HG03520 (cell line): Measurements from ENCODE around the gene GFPT2.

Experiments used
- ATAC-seq: cut with Tn5 transposase; IDR thresholded peaks from one replicate; pipeline ENCODE4 v1.9.1; 2021; ENCODE audit warnings: mild to moderate bottlenecking, moderate library complexity; ENCODE audit not compliant: unreplicated experiment

Gene GFPT2

DNA sequence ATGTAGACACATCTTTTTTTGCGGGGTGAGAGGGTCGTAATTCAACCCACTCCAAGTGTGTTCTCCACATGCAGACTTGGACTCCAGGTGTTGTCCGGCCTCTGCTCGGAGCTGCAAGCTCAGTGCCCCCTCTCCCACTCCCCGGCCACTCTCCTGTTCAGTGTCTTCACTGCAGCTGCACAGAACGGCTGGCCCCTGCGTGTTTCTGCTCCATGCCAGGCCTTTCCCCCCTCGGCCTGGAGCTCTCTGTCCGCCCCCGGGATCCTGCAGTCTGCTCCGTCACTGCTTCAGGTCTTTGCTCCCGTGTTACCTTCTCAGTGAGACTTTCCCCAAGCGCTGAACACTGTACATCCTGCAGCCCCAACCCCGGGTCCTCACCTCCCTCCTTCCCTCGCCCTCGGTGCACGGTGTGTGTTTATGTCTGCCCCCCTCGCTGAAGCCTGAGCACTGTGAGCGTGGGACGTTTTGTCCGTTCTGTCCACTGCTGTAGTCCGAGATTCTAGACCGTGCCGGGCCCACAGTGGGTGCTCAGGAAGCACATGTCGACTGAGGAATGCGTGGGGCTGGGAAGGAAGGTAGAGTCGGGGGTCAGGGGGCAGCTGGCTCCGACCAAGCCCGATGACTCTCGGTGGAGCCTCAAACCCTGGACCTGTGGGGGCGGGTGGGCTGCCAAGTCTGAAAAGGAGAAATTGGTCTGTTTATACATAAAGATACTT is 26.4 kb upstream of the GFPT2 start:
- ATAC-seq: no peak

DNA sequence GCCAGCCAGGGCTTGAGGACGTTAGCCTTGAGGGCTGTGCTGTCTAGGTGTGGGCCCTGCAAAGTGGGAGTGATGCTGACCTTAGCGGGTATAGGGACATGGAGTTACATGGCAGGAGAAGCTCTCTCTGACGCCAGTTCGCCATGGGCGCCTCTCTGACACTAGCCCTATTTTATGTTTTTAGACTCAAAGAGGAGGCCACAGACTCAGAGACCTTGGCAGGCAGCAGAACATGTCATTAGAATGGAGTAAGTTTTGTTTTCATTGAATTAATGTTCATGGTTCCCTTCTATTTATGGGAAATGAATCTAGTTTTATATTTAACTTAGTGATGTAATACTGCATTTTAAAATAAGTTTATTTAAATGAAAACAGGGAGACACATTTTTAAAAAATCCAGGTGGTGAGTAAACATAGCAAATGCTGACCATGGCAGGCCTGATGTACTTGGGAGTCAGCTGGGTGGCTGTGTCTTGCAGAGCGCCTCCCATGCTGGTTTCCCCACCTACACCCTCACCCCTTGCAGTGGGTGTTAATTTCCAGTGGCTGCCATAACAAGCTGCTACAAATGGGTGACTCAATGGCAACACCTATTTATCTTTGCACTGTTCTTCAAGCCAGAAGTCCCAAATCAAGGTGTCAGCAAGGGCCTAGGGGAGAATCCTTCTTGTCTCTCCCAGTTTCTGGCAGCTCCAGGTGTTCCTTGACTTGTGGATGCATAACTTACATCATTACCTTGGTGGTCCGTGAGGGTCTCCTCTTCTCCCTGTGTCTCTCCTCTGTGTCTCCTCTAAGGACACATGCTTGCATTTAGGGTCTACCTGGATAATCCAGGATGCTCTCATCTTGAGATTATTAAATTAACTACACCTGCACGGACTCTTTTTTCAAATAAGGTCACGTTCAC is 25.6 kb upstream of the GFPT2 start:
- no peak for ATAC-seq

DNA sequence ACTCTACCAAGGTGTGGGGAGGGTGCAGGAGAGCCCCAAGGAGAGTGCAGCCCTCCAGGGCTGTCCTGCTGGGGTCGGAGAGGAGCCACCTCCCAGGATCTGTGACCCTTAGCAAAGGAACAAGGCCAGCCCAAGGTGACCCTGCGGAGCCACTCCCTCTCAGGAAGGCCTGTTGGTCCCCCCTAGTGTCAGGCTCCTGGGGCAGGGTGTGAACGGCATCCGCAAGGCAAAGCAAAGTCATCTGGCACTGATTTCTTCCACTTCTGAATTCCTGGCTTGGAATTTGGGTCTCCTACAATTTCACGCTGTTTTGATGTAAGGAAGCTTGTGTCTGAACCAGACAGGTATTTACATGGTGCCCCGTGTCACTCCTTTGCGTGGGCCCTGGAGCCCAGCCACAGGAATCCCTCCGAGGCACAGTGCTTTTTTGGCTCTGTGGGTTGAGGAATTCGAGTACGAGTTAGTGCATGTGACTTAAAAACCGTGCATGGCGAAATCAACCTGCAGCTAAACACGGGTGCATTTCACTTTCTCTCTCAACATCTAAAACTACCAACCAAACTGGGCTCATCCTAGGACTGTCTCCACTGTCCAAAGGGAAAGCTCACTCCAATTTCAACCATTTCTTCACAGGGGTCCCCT is 24.5 kb upstream of the GFPT2 start:
- no peak for ATAC-seq

DNA sequence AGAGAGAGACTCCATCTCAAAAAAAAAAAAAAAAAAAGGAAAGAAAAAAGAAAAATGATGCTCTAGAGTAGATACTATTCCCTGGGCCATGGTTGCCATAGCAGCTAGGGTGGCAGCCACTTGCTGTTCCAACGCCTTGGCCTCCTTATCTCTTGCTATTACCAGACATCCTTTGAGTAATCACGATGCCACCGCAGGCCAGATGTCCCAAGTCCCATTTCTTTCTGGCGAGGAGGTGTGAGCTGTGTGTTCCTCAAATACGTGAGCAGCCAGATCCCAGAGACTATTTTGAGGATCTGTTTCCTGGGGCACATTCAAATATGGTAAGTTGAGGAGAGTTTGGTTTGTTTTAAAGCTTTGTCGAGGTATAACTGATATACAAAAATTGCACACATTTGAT is 23.4 kb upstream of the GFPT2 start:
- no peak for ATAC-seq

DNA sequence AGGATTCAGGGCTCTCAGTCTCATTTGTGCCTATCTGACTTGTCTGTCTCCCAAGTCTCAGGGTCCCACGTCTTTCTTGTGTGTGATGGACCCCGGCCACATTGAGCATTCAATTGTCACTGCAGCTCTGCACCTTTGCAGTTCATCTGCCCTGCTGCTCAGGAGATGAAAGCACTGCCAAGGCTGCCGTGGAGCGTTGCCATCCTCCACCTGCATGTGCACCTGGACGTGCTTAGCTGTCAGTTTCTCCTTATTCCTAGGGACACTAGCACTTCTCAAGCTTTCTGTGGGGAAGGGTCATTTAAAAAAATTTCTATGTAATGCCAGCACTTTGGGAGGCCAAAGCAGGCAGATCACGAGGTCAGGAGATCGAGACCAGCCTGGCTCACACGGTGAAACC is 22.8 kb upstream of the GFPT2 start:
- ATAC-seq: no peak

DNA sequence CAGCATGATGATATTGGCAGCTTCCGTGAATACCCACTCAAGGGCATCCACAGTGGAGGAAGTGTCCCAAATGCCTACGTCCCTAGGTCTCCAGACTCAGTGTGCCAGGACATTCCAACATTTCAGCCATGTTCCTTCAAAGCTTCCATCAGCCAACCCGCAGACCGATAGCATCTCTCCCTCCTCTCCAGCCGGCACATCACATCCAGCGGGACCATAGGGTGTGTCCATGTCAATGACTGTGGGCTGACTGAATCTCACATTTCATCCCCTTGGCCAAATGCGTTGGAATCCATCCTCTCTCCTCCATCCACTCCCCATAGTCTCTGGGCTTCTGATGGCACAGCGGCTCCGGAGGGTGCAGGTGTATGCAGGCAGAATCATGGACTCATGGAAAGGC is 22.2 kb upstream of the GFPT2 start:
- ATAC-seq: no peak

DNA sequence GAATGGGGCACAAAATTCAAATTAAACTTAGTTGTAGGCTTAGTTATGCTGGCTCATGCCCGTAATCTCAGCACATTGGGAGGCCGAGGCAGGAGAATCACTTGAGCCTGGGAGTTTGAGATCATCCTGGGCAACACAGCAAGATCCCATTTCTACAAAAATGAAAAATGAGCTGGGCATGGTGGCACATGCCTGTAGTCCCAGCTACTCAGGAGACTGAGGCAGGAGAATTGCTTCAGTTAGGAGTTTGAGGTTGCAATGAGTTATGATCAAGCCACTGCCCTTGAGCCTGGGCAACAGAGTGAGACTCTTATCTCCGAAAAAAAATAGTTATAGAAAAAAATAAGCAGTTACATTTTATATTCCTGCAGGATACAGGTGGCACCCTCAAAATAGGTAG is 20.7 kb upstream of the GFPT2 start:
- ATAC-seq: no peak

DNA sequence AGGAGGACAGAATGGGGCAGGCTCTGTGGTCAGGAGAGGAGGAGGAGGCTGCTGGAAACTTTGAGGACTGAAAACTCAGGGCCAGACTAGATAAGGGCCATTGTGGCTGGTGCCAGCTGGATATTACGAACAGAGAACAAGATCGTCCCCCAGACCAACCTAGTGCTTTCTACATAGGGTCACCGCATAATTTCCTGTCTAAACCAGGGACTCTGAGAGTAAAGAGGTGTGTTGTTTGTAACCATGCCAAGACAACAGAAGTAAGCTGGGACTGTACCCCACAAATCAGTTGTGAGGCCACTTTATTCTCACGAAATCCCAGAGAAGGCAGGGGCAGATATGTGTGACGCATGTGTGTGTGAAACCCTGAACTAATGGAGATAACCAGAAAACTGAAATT is 20.3 kb upstream of the GFPT2 start:
- ATAC-seq: no peak

DNA sequence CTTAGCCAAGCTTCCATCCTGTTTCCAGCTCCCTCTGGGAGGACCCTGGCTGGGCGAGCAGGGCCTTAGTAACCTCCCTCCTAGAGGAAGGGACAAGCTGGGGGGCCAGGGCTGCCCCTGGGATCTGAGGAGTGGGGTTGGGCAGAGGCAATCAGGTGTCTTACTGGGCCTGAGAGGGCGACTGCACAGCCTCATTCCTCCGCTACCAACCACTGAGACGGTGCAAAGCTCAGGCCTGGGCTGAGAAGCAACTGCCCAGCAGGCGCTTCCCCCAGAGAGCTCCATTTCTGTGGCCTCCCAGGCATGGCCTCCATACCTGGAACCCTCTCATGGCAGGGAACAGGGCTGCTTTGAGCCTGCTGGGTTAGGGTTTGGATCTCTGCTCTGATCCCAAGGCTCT is 18.8 kb upstream of the GFPT2 start:
- ATAC-seq: no peak

DNA sequence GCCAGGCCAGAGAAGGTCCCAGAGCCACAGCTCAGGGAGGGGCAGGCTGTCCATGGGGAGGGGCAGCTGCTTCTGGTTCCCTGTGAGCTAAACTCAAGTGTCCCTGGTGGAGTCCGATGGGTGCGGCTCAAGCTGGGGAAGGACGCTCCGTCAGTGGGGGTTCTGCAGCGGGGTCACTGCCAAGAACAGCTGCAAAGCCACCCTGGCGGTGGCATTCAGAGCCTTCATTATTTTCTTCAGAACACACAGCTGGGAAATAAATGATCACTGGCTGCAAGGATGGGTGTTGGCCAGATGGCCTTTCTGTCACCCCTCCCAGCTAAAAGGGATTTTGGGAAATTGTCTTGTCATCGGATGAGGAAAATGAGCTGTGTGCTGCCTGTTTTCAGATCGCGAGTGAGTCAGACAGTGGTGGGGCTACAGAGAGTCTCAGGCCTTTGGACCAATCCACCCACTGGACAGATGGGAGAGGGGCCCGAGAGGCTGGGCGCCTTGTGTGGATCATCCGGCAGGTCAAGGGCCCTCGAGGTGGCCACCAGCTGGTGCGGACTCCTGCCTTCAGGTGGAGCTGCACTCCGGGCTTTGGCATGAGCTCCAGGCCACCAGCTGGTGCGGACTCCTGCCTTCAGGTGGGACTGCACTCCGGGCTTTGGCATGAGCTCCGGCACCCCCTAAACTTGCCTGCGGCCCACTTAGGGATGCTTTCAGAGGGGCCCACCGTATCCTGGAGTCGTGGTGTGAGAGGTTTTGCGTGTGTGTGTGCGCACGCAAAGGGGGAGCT is 17.9 kb upstream of the GFPT2 start:
- no peak for ATAC-seq

DNA sequence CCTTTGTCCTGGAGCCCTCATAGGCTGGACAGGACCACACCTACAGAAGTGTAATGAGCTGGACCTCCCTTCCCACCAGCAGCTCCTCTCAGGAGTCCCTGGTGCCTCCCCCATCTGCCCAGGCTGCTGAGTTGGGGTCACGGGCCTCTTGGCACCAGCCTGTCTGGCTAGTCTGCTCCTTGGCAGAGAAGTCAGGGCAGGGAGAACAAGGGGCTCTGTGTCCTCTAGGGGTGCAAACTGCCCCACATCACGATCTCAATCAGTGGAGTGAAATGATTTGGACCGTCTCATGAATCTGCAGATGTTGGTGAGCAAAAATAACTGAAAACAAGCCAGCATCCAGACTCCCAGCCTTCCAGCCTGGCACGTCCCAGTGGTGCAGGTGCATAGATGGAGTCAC is 14.9 kb upstream of the GFPT2 start:
- no peak for ATAC-seq

DNA sequence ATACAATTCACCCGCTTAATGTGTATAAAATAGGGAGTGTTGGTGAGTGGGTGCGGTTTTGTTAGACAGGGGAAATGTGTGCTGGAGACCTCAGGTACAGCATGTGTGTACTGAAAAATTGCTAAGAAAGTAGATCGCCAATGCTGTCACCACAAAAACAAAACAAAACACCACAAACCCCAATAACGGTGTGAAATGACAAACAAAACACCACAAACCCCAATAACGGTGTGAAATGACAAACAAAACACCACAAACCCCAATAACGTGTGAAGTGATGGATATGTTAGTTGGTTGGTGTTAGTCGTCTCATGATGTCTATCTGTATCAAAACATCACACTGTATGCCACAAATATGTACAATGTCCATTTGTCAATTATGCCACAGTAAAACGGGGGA is 14.2 kb upstream of the GFPT2 start:
- no peak for ATAC-seq

DNA sequence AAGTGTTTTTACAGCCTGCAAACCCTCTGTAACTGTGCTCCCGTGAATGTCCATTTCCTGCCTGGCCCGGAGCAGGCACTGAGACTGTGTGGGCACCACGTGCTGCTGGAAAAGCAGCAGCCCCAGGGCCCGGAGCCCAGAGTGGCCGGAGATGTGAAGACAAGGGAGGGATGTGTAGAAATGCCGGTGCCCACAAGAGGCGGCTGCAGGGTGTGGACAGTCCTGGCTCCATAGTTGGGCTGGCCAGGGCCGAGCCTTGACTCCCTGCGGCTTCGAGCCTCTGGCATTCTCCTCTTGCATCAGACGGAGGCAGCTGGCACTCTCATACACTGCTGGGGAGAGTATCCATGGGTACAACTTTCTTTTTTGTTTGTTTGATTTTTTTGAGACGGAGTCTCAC is 13.2 kb upstream of the GFPT2 start:
- no peak for ATAC-seq

DNA sequence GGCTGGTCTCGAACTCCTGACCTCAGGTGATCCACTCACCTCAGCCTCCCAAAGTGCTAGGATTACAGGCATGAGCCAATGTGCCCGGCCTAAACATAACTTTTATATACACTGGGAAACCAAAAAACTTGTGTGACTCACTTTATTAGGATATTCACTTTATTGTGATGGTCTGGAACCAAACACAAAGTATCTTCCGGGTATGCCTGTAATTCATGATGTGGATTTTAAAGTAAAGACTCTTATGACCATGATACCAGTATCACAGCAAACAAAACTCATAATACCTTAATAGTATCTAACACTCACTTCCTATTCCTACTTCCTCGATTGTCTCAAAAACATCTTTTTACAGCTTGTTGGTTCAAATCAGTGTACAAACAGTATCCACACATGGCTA is 12.7 kb upstream of the GFPT2 start:
- ATAC-seq: no peak

DNA sequence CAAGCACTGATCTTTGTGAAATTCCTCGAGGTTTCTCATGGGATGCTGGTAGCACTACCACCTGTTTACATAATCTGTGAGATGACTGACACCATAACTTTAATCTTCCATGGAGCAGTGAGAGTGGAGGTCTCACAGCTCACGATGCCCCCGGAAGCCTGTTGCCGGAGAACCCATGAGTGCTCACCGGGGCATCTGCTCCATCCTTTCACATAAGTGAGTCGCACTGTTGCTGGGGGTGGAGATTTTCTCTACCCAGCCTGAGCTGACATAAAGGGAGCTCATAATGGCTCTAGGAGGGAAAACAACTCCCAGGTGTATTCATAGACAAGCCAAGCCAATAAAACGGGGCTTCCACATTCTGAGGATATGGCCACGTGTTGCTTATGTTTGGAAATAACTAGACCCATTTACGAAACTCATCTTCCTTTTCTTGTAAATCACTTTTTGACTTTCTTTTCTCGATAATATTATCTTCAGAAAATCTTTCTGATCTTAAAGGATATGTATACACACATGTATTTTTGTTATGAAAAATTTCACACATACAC is 11.2 kb upstream of the GFPT2 start:
- ATAC-seq: no peak

DNA sequence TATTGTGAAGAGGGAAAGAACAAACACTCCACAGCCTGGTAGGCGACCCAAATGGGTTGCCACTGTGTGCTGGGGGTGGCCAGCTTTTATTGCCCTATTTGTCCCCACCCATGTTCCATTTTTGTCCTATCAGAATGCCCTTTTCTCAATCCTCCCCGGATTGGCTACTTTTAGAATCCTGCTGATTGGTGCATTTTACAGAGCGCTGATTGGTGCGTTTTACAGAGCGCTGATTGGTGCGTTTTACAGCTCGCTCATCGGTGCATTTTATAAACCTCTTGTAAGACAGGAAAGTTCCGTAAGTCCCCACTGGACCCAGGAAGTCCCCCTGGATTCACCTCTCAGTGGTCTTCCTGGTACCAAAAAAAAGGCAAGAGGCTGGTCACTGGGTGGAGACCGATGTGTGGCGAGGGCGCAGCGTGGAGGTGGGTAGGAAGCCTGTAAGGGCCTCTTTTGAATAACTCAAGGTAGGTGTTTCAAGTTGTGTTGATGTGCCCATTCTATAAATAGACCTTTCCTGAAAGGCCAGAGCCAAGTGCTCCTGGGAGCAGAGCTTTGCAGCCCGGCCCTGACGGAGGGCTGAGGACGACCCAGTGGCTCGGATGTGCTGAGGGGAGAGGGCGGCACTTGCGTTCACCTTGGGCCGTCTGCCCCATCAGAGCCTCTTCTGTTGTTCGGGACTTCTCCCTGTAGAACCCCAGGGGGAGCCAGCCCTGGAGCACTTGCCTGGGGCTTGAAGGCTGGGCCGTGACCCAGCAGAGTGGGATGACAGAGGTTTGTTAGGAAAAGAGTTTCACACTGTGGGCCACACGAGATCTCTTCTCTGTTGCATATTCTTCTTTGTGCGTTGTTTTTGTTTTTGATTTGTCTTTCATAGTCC is 7.2 kb upstream of the GFPT2 start:
- no peak for ATAC-seq

DNA sequence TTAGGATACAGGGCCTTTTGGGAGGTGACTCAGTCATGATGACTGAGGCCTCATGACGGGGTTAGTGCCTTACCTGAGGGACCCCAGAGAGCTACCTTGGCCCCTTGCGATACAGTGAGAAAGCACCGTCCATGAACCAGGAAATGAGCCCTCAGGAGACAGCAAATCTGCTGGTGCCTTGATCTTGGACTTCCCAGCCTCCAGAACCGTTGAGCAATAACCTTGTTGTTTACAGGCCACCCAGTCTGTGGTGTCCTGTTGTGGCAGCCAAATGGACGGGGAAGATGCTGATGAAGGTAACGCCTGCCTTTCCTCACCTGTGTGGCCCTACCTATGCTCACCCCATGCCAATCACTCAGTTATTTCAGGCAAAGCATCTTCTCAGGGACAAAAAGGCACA is 5.6 kb upstream of the GFPT2 start:
- no peak for ATAC-seq

DNA sequence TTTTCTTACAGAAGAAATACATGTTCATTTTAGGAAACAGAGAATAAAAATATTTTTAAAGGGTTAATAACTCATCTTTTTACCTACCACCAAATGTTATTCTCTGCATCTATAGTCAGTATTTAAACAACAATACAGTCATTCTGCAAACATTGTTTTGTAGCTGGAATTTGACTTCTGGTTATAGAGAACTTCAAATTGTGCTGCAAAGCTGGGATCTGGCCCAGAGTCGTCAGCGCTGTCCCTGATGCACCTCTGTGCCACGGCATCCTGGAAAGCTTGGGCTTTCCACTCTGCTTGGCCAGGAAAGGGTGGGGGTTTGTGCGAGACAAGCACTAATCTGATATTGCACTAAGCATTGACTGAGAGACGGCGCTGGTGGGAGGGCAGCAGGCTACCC is 5.0 kb upstream of the GFPT2 start:
- no peak for ATAC-seq

DNA sequence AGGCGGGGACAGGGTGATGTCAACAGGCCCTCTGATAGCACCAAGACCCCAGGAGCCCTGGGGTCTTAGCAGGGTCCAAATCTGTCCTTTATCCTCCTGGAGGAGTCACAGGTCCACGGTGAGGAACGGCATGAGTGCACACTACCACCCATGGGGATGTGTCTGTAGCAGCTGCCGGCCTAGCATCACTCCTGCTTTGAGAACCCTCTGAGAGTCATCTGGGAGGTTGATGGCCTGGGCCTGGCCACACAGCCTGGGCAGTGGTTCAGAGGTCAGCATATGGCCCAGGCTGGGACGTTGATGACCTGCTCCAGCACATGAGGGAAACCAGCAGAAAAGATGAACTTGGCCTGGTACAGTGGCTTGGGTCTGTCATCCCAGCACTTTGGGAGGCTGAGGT is 1.8 kb upstream of the GFPT2 start:
- no peak for ATAC-seq

DNA sequence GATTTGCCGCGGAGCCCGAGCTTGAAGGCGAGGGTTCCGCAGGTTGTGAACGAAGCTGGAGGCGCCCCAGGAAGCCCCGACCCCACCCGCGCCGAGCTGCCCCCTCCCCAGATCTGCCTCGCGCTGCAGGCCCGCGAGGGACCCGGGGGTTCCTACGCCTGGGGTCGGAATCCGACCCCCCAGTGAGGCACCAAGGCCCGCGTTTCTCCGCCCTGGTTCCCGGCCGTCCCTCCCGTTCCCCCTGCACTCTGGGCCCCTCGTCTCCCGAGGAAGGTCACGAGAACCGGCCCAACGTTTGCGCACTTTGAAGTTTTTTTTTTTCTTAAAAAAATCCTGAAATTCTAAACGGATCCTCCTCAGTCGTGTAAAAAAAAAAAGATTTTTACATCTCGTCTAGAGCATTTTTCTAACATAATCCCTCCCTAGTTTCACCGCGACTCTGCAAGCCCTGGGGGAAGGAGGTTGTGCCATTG is 880 bp upstream of the GFPT2 start:
- ATAC-seq: no peak
